NCI-H69 (cell line): ENCODE results near the gene HCFC1R1.

Experiments
- DNase-seq: peaks from one replicate; lab custom pipeline; 2025; lab: John Stamatoyannopoulos, UW

Gene HCFC1R1

GRCh38 chr16:2975161-2975795, 48.5 kb downstream of the HCFC1R1 start:
- DNase-seq: no peak

GRCh38 chr16:2974319-2975056, 49.3 kb downstream of the HCFC1R1 start:
- no peak for DNase-seq

DNA sequence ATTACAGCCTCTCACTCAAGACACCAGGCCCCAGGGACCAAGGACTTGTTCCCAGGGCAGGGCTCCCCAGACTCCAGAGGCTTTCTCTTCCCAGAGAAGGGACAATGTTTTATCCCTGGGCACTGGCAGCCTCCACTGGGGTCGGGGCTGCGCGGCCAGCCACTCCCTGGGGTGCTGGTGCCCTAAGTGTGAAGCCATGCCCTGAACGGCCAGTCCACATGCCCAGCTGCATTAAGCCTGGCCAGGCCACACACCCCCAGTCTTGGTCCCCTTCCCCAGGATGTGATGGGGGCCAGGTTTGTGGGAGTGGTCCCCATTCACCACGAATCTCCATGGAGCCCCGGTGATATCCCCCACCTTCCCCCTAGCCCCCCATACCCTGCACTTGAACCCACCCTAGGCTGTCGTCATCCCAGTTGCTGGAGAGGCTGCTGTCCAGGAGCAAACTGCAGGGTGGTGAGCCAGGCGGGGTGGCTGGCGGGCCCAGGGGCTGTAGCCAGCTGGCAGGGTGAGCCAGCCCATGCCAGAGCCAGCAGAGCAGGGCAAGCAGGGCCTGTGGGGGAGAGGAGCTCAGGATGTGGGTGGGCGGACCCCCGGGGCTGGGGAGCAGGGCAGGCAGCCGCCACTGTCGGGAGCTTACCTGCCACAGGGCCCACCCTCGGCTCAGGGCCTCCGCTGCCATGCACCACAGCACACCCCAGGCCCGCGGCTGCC, 50.0 kb downstream of the HCFC1R1 start:
- no peak for DNase-seq

GRCh38 chr16:2973093-2973492, 50.6 kb downstream of the HCFC1R1 start:
- peak; percentile 66 for DNase-seq
